Fibroblast of skin of left quadriceps (primary cell): Measurements from ENCODE around the gene KANSL3.
"Not testable (repeated sequence)": the region's sequence is repeated elsewhere in the genome, so short reads cannot be mapped to it uniquely, and the experiment has no call there.

ENCODE experiments used
- DNase-seq, 2 experiments: peaks; one replicate each; pipeline ENCODE4 v3.0.0-alpha.2; 2013; ENCODE audit warnings: low read depth in 2 of 2

Gene KANSL3

GRCh38 chr2:96558485-96558884, 79.6 kb downstream of the KANSL3 start:
- DNase-seq: no peak

- no peak for DNase-seq
Measured at GRCh38 chr2:96558061-96558460, 80.1 kb downstream of the KANSL3 start.

GRCh38 chr2:96557421-96557820, 80.7 kb downstream of the KANSL3 start:
- DNase-seq: not testable (repeated sequence)

- DNase-seq: no peak
Measured at GRCh38 chr2:96556441-96557330, 81.4 kb downstream of the KANSL3 start.

- no peak for DNase-seq
Measured at GRCh38 chr2:96555146-96555610, 82.9 kb downstream of the KANSL3 start.

- DNase-seq: no peak
Measured at GRCh38 chr2:96554293-96555145, 83.6 kb downstream of the KANSL3 start.

- DNase-seq: not testable (repeated sequence)
Measured at GRCh38 chr2:96553957-96554292, 84.2 kb downstream of the KANSL3 start.

- DNase-seq: no peak
Measured at GRCh38 chr2:96553176-96553956, 84.7 kb downstream of the KANSL3 start.

GRCh38 chr2:96552315-96553175, 85.6 kb downstream of the KANSL3 start:
- DNase-seq: no peak

GRCh38 chr2:96551605-96552314, 86.4 kb downstream of the KANSL3 start:
- DNase-seq: no peak

GRCh38 chr2:96550787-96551604, 87.1 kb downstream of the KANSL3 start:
- no peak for DNase-seq

- no peak for DNase-seq
Measured at GRCh38 chr2:96549967-96550786, 87.9 kb downstream of the KANSL3 start.

GRCh38 chr2:96549466-96549785, 88.7 kb downstream of the KANSL3 start:
- DNase-seq: no peak

GRCh38 chr2:96548558-96549465, 89.3 kb downstream of the KANSL3 start:
- no peak for DNase-seq

GRCh38 chr2:96547731-96548171, 90.4 kb downstream of the KANSL3 start:
- no peak for DNase-seq

- no peak for DNase-seq
Measured at GRCh38 chr2:96547203-96547641, 90.9 kb downstream of the KANSL3 start.

GRCh38 chr2:96546797-96547196, 91.3 kb downstream of the KANSL3 start:
- DNase-seq: no peak
